UCSD-AML1 (cell line): Measurements from ENCODE around the gene PYGM.

ENCODE experiments used
- DNase-seq: peaks from one replicate; lab custom pipeline; 2025; ENCODE audit not compliant: unreplicated experiment; lab: John Stamatoyannopoulos, UW

PYGM gene

GRCh38 chr11:64754124-64754918, 5.5 kb downstream of the PYGM start:
- DNase-seq, result no peak

DNA sequence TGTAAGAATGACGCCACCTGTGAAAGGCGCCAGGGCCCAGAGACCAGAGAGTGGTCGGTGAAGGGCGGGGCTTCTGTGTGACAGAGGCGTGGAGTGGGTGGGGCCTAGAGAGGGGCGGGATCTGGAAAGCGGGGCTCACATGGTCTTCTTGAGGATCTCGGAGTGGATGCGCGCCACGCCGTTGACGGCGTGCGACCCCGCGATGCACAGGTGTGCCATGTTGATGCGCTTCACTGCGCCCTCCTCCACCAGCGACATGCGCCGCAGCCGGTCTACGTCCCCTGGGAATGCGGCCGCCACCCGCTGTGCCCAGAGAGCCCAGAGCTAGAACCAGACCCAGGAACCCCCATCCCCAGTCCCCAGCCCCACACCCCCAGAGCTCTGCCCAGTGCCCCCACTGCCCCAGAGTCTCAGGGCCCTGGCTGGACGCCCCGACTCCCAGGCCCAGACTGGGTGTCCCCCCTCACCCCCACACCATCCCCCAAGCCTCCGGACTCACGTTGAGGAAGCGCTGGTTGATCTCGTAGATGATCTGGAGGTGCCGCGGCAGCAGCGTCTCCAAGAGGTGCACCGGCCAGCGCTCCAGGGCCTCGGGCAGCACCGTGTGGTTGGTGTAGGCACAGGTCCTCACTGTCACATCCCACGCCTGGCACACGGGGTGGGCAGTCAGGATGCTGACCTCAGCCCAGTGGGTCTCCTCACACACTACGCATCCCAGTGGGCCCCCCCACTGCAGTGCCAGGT, 6.2 kb downstream of the PYGM start:
- no peak for DNase-seq

DNA sequence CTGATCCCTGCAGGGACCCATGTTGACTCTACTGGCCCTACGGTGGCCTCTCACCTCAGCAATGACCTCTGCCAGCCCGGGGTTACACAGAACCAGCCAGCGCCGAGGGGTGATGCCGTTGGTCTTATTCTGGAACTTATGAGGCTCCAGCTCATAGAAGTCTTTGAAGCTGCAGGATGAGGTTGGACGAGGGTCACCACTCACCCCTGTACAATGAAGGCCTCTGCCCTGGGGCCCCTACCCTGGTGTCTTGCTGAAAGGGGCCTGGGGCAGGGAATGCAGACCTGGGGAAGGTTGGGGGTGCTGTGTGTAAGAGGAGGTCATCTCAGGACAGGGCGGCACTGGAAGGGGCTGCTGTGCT, 6.8 kb downstream of the PYGM start:
- no peak for DNase-seq

DNA sequence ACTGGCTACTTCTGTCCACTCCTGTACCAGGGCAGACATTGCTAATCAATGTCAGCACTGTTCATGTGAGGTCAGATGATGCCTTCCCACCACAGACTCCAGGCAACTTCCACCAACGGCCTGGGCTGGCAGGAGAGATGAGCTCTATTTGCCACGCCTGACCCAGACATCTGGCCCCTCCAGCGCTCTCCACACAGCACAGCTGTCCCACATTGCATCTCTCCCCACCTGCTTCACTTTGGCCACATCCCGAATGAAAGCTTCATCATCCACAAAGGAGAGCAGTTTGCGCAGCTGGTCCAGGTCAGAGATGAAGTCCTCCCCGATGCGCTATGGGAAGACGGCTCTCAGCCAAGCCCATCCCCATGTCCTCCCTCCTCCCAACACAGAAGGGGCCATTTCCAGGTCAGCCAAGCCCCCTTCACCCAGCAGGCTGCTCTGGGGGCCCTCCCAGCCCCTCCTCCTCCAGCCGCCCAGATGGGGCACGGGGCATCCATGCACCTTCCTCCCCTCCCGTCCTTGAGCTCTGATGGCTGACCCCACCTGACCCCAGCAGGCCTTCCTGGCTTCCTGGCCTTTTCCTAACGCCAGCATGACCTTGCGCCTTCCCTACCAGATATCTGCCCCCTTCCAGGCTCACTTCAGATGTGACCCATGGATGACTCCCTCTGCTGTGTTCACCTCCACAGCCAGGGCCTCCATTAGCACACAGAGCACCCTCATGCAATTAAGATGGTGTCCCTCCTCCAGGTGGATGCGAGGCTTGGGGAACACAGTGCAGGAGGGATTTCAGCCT, 7.4 kb downstream of the PYGM start:
- no peak for DNase-seq

- DNase-seq, result no peak
Observed at GRCh38 chr11:64751580-64751979, 8.2 kb downstream of the PYGM start.

DNA sequence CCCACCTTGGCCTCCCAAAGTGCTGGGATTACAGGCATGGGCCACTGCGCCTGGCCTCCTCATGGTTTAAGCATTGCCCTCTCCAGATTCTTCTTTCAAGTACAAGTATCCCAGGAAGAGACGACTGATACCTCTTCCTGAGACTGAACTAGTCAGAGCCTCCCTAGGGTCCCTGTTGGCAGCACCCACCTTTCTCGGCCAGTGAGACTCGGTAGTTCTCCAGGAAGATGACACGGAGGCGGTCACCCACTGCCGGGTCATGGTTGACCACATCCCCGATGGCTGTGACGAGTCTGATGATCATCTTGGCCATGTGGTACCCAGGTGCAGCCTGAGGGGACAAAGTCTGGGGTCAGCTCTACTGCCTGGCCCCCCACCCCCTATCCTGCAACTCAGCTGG, 8.6 kb downstream of the PYGM start:
- DNase-seq, result no peak

GRCh38 chr11:64750361-64751054, 9.3 kb downstream of the PYGM start:
- no peak for DNase-seq

- no peak for DNase-seq
Observed at GRCh38 chr11:64747961-64748665, 11.7 kb downstream of the PYGM start.

GRCh38 chr11:64746486-64746885, 13.3 kb downstream of the PYGM start:
- DNase-seq, result no peak

GRCh38 chr11:64745521-64746328, 14.0 kb downstream of the PYGM start:
- peak; percentile 88 for DNase-seq

DNA sequence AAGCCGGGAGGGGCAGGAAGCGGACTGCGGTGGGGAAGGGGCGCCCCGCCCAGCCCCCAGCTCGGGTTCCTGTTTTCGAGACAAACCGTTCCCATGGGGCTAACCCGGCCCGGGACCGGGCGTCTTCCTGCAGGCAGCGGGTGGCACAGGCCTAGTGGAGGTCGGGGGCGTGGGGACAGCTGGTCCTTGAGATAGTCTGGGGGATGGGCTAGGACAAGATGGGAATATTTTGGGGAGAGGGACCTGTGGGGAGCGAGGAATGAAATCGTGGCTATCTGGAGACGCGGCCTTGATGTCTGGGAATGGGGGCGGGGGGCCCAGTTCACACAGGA, 14.6 kb downstream of the PYGM start:
- DNase-seq, result peak; percentile 94

- no peak for DNase-seq
Observed at GRCh38 chr11:64744544-64745188, 15.1 kb downstream of the PYGM start.

DNA sequence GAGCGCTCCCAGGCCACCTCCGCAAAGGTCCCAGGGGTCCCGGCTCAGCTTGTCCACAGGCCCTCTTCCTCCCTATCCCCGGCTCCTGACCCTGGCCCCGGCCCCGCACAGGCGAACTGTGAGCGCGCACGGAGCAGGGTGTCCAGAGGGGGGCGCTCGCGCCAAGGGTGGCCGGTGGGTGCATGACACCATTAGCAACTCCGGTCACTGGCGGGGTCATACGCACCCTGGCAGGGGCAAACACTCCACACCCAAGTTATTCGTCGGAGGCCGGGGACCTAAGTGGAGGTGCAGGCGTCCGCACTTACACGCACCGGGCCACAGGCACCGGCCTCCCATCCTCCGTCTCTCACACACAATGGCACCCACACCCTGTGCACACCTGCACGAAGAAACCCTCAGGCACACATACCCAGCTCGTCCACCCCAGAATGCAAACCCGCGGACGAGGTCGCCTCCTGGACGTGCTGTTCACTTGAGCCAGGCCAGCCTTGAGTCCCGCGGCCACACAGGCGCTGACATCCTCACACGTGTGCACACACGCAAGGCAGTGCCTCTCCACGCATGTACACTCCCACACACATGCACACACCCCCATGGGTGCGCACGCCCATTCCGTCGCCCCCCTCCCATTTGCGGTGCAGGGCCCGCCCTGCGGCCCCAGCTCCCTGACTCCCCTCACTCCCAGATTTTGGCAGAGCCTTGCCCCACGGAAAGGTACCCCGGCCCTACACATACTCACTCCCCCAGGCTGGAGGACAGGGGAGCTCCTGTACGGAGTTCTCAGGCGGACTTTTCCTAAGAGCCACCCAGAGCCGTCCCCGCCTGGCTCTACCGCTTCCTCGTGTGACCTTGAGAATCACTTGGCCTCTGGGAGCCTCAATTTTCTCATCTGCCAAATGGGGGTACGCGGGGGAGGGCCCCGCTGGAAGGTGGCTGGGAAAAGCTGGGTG, 15.9 kb downstream of the PYGM start, which contains the start of gene RASGRP2:
TSS of gene RASGRP2 (minus strand) at position 552 of the 953 bp plus-strand sequence. CDS start 1,276 bp downstream, outside the sequence.
- peak; percentile 91 for DNase-seq

- DNase-seq, result peak; percentile 81
Observed at GRCh38 chr11:64742889-64743590, 16.7 kb downstream of the PYGM start.

GRCh38 chr11:64742087-64742888, 17.5 kb downstream of the PYGM start:
- DNase-seq, result peak; percentile 66

DNA sequence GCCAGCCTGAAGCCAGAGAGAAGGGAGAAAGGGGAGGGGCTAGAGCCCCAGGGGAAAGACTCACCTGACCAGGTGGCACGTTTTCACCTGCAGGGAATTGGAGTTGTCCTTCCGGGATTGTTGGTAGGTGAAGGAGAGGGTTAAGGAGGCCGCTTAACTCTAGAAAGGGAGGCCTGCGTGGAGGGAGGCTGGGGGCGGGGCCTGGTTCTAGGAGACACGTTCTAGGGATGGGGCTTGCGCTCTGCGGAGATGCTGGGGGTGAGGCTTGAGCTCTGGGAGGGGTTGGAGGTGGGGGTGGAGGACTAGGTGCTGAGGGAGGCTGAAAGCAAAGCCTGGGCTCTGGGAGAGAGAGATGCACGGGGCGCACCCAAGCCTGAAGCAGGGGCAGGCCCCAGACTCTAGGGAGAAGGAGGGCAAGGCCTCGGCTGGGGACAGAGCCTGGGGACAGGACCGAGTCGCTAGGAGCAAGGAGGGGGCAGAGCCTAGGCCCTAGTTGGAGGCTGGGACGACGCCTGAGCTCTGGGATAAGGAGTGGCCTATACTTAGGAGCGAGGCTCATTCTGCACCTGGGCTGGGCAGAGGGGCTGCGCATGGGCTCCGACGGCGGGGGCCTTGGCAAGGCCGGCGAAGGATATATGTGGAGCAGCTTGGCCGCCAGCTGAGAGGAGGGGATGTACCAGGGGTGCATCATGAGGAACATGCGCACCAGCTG, 18.2 kb downstream of the PYGM start:
- no peak for DNase-seq
